K562 (cell line): ENCODE measurements around the gene ERGIC1. TPM values are rescaled to one million over a fixed set of nuclear protein-coding genes. Genes with fewer than 3 reads are reported as not detected.
A peak's percentile ranks its signal among the peaks of the same experiment; 100 is the strongest.

Experiments
- ATAC-seq: fragments of 200-7000 bp; cut with Tn5 transposase; 3 replicates; pipeline ENCODE4 v1.9.1; 2020; ENCODE audit warnings: moderate library complexity
- BruUV-seq: library from RNA; stranded (reverse); fragments of 400-500 nt; replicated peaks from 2 replicates; lab custom pipeline; 2021; lab: Mats Ljungman, UMichigan
- CTCF ChIA-PET: fragments of 300-600 bp; formaldehyde crosslinking; extraction: SDS; loops from one replicate; lab custom pipeline; 2021; ENCODE audit warnings: low intra/inter-chr PET ratio; lab: Yijun Ruan, JAX
- POLR2A ChIA-PET: fragments of 300-600, 350-650 bp; sonication (Branson Sonifier 250); formaldehyde crosslinking; extraction: SDS; loops from one replicate; lab custom pipeline; 2021; ENCODE audit warnings: antibody characterized with exemption, inconsistent platforms; lab: Yijun Ruan, JAX
- DNase-seq, 4 experiments: peaks; one replicate each; pipeline versions ENCODE4 v3.0.0 to v3.0.0-alpha.2; 2011 to 2018; ENCODE audit warnings: low spot score in 3 of 4, mixed read lengths in 3 of 4; ENCODE audit errors: extremely low read depth in 1 of 4
- FAIRE-seq: peaks from 2 replicates; lab custom pipeline; 2011; peaks lifted over from hg19 to GRCh38; lab: Jason Lieb, UNC
- H2AFZ ChIP-seq: 2 replicates; pipeline ENCODE4 v1.6.0; 2011; ENCODE audit warnings: low read depth, low read length, control low read depth, inconsistent platforms
- H3K27ac ChIP-seq: fragments of 200-600 bp; 3 replicates; pipeline ENCODE4 v1.8.0; 2011; ENCODE audit warnings: low read depth, mild to moderate bottlenecking, control low read depth, inconsistent platforms, low read length, moderate library complexity, mixed read lengths; ENCODE audit errors: extremely low read depth
- H3K27me3 ChIP-seq, 2 experiments: fragments of 300-600 bp in 1 of 2; 2 replicates in 1 of 2; 3 replicates in 1 of 2; pipeline versions ENCODE4 v1.6.0 to v1.8.0; 2011; ENCODE audit warnings: inconsistent platforms in 2 of 2, low read length in 2 of 2, mild to moderate bottlenecking in 1 of 2, mixed read lengths in 1 of 2, moderate library complexity in 1 of 2; ENCODE audit not compliant: control insufficient read depth in 2 of 2, insufficient read depth in 2 of 2
- H3K36me3 ChIP-seq: fragments of 300-600 bp; 3 replicates; pipeline ENCODE4 v1.8.0; 2011; ENCODE audit warnings: mild to moderate bottlenecking, low read length, inconsistent platforms; ENCODE audit not compliant: control insufficient read depth, insufficient read depth
- H3K4me1 ChIP-seq, 2 experiments: fragments of 200-600 bp in 1 of 2; replicated peaks in 1 of 2; 2 replicates in 1 of 2; 3 replicates in 1 of 2; pipeline versions ENCODE4 v1.5.1 to v1.8.0; 2011; ENCODE audit warnings: inconsistent platforms in 2 of 2, low read length in 2 of 2, mild to moderate bottlenecking in 1 of 2, mixed read lengths in 1 of 2, moderate library complexity in 1 of 2; ENCODE audit not compliant: control insufficient read depth in 2 of 2, insufficient read depth in 2 of 2
- H3K4me2 ChIP-seq: 2 replicates; pipeline ENCODE4 v1.6.1; 2011; ENCODE audit warnings: low read length, control low read depth, inconsistent platforms, mixed read lengths; ENCODE audit not compliant: insufficient read depth
- H3K4me3 ChIP-seq: fragments of 200-600 bp; sonication (generic), shearing (Covaris generic); 2 replicates; pipeline ENCODE4 v1.5.1; 2016; ENCODE audit warnings: control low read depth, inconsistent platforms
- H3K79me2 ChIP-seq: fragments of 200-600 bp; 3 replicates; pipeline ENCODE4 v1.8.0; 2011; ENCODE audit warnings: low read length, inconsistent platforms; ENCODE audit not compliant: control insufficient read depth, insufficient read depth
- H3K9ac ChIP-seq, 2 experiments: 2 replicates each; pipeline versions ENCODE4 v1.6.0 to v1.6.1; 2011; ENCODE audit warnings: low read depth in 2 of 2, low read length in 2 of 2, control low read depth in 1 of 2, inconsistent platforms in 1 of 2, mild to moderate bottlenecking in 1 of 2, mixed read lengths in 1 of 2; ENCODE audit not compliant: insufficient read depth in 1 of 2
- H3K9me1 ChIP-seq: one replicate; pipeline ENCODE4 v1.6.0; 2011; ENCODE audit warnings: inconsistent platforms, mild to moderate bottlenecking, low read length, moderate library complexity; ENCODE audit not compliant: control insufficient read depth, insufficient read depth
- H3K9me3 ChIP-seq: replicated peaks from 2 replicates; pipeline ENCODE4 v1.5.1; 2011; ENCODE audit warnings: low read depth, low read length, inconsistent platforms; ENCODE audit not compliant: control insufficient read depth, insufficient read depth
- H4K20me1 ChIP-seq: replicated peaks from 2 replicates; pipeline ENCODE4 v1.6.1; 2011; ENCODE audit warnings: low read length, inconsistent platforms, mixed read lengths; ENCODE audit not compliant: control insufficient read depth, insufficient read depth
- FUS ChIP-seq: fragments of 200-400 bp; formaldehyde crosslinking; optimal IDR thresholded peaks from 2 replicates; pipeline ENCODE3; 2017; ENCODE audit warnings: low read depth, low read length
- ZBTB33 ChIP-seq: sonication (generic); formaldehyde crosslinking; IDR thresholded peaks from 2 replicates; pipeline ENCODE4 v1.8.1; 2023; ENCODE audit warnings: mild to moderate bottlenecking, missing genetic modification reagents
- WGBS: fragments of 100-300 bp; shearing (Covaris generic); methylation state at CpG from one replicate; pipeline ENCODE4 v1.1.6; 2016; ENCODE audit warnings: low coverage, mixed read lengths; ENCODE audit not compliant: insufficient coverage; ENCODE audit errors: missing lambda C conversion rate; 5-methylcytosine and 5-hydroxymethylcytosine counted together
- in situ Hi-C: fragments of 300-500 bp; cut with MboI; formaldehyde crosslinking; loops from 4 replicates; pipeline ENCODE4 v1.15.0; 2018; ENCODE audit warnings: inconsistent platforms, mixed read lengths
- intact Hi-C: fragments of 100-400 bp; cut with micrococcal nuclease; formaldehyde crosslinking; loops from 2 replicates; pipeline ENCODE4 v1.14.2; 2022
- polyA plus RNA-seq, 8 experiments: library from polyadenylated mRNA; depleted of rRNA in 4 of 8; stranded (reverse) in 5 of 8; unstranded in 3 of 8; fragments of >200 nt; fragmentation: Nextera tagmentation in 2 of 8; fragmentation: Illumina TruSeq in 1 of 8; extraction: Ambion mirVana in 2 of 8; extraction: Trizol in 1 of 8; gene quantifications; 2 replicates each; pipeline versions ENCODE4 v1.2.1 to v1.2.3, GENCODE V29; 2011 to 2014; ENCODE audit warnings: inconsistent platforms in 1 of 8, missing spikeins in 1 of 8
- total RNA-seq, 7 experiments: library from RNA; depleted of rRNA in 6 of 7; stranded (reverse); fragments of >200 nt in 6 of 7; fragmentation: Illumina TruSeq in 2 of 7; extraction: Trizol in 2 of 7; gene quantifications; 2 replicates each; pipeline versions ENCODE4 v1.2.1 to v1.2.3, GENCODE V29; 2011 to 2021; ENCODE audit warnings: low replicate concordance in 1 of 7

The ERGIC1 gene
- total and polyA plus RNA-seq, 9 of the 15 experiments (the other 6 are each of a cell fraction or from before 2014, with no cell fraction given), result 5.5 to 68.4 (median 36.4) TPM

GRCh38 chr5:172899436-172899835 lies 65.4 kb downstream of the ERGIC1 start:
- Histone ChIP-seq H3K9me3 (no peaks in the 10 kb centered on the region), H3K27ac (no peak overlapping the region)
- no peak for FAIRE-seq

More at GRCh38 chr5:172899436-172899835, 65.4 kb downstream of the ERGIC1 start:
- H3K27me3 ChIP-seq, result no peaks in the 10 kb centered on the region
- H3K9ac ChIP-seq, result no peak overlapping the region
- H4K20me1 ChIP-seq, result no peaks in the 10 kb centered on the region
- intact Hi-C loops, result no loop called here
- POLR2A ChIA-PET, result interaction anchor here (1.2 to 5.0 kb wide), 4 partner anchors 9 to 129 kb away, joined by 3 to 42 read pairs (median 6); partner anchors contain the start of gene DUSP1
- DNase-seq (no peak), ATAC-seq (no peak)
- H2AFZ ChIP-seq, result no peak overlapping the region
- H3K36me3 ChIP-seq, result peaks cover 25% of the 10 kb centered on the region; the same call in 1 of the 3 replicates
- no peak overlapping the region for H3K4me3 ChIP-seq
- 79% methylated on average over 7 of the region's 7 CpGs for WGBS
- CTCF ChIA-PET, result interaction anchor here (0.6 kb wide), 1 partner anchor 1434 kb away, joined by 3 read pairs; no protein-coding TSS in a partner anchor
- H3K4me2 ChIP-seq, result no peak overlapping the region
- TF ChIP-seq ZBTB33 (CRISPR knock-in tag) (peak; percentile 89), FUS (no peak)
- TF ChIP-seq, all 486 proteins: peak for 1
- Histone ChIP-seq H3K9me1 (no peaks in the 10 kb centered on the region), H3K4me1 (peaks cover 26 to 31% of the 10 kb centered on the region in 2 experiments), H3K79me2 (no peaks in the 10 kb centered on the region)
- in situ Hi-C loops, result no loop called here
- no TSS peak for BruUV-seq
